ENCODE results near the gene TRMO. TPM values are rescaled to one million over a fixed set of nuclear protein-coding genes. Genes with fewer than 3 reads are reported as not detected.

Gene TRMO
- polyA plus RNA-seq, 6 donors from 2014 or later, result 13.4 to 31.8 (median 15.5) TPM

DNA sequence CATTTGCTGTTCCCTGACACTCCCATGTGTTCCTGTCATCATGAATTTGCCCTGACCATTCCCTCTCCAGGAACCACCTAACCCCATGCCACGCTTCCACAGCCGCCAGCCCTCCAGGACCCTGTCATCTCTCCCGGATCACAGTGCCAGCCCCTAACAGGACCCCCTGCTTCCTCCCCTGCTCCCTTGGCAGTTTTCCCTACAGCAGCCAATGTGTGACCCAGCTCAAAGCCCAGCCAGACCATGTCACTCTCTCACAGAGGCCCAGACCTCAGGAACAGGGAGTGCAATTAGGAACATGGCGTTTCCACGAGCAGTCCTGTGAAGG lies 61.2 kb downstream of the TRMO start:
- Mint-ChIP-seq H3K36me3 (peaks cover 17 to 20% of the 10 kb centered on the region in 2 donors), H3K9me3 (peaks cover 0 to 33% (median 18%) of the 10 kb centered on the region in 7 donors), H3K27me3 (peaks cover 60 to 92% (median 77%) of the 10 kb centered on the region in 3 donors), H3K4me1 (peaks cover 11 to 18% (median 12%) of the 10 kb centered on the region in 3 donors), H3K27ac (no peak overlapping the region), H3K4me3 (no peak overlapping the region)
- DNase-seq (no peak), ATAC-seq (ENCODE audit: low read depth in 2 of 2) (no peak)

DNA sequence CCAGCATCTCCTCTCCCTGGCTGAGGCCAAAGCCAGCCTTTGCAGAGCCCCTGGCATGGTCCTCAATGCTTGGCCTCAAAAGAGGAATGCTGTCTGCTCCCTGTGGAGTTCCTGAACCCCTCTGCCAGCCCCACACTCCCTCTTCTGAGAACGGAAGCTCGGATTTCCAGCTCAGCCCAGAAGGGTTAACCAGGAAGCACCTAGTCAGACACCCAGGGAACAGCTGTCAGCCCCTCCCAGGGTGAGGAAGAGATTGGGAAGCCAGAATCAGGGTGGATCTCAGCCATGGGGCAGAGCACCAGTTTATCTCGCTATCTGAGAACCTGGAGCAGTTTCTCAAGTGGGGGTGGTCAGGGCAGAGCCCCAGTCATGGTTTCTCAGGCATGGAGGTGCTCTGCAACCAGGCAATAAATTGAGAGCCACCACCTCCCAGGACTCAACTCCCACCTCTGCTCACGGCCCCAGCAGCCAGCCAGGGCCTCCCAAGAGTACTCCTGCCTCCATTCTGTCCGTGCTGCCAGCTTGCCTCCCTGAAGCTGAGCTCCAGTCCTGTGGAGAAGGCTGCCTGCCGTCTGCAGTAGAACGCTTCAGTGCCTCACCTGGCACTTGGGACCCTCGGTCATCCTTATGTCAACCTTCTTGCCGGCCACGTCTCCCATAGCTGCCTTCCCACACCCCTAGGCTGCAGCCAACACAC lies 61.7 kb downstream of the TRMO start:
- Mint-ChIP-seq H3K4me1 (peaks cover 11 to 18% (median 12%) of the 10 kb centered on the region in 3 donors), H3K27ac (no peak overlapping the region), H3K9me3 (peaks cover 0 to 33% (median 13%) of the 10 kb centered on the region in 7 donors), H3K27me3 (peaks cover 65 to 92% (median 81%) of the 10 kb centered on the region in 3 donors), H3K36me3 (peaks cover 15 to 17% of the 10 kb centered on the region in 2 donors), H3K4me3 (no peak overlapping the region)
- DNase-seq (no peak), ATAC-seq (ENCODE audit: low read depth in 2 of 2) (no peak)

DNA sequence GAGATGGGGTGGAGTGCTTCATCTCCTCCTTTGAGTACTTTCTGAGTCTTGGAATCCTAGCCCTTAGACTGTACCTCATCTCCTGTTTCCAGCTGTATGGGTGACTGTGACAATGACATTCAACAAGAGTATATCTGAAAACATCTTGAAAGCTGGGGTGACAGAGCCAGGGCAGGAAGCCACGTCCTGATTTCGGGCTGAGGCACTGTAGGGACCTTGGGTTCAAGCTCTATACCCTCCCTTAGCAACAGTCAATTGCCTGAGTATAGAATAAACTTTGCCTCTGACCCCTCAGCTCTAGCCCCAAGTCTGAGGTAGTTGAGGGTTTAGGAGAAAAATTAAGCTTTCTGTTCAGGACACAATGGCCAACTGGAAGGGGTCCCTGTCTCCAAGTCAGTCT lies 63.0 kb downstream of the TRMO start:
- peaks cover 7 to 8% of the 10 kb centered on the region in 2 donors for H3K36me3 Mint-ChIP-seq
- H3K27me3 Mint-ChIP-seq, result peaks cover 69 to 85% (median 71%) of the 10 kb centered on the region in 3 donors
- ATAC-seq (ENCODE audit: low read depth in 2 of 2) (no peak), DNase-seq (no peak)
- no peak overlapping the region for H3K27ac Mint-ChIP-seq
- no peak overlapping the region for H3K4me3 Mint-ChIP-seq
- H3K9me3 Mint-ChIP-seq, result peaks cover 0 to 26% (median 3%) of the 10 kb centered on the region in 7 donors
- peaks cover 11 to 18% (median 12%) of the 10 kb centered on the region in 3 donors for H3K4me1 Mint-ChIP-seq

DNA sequence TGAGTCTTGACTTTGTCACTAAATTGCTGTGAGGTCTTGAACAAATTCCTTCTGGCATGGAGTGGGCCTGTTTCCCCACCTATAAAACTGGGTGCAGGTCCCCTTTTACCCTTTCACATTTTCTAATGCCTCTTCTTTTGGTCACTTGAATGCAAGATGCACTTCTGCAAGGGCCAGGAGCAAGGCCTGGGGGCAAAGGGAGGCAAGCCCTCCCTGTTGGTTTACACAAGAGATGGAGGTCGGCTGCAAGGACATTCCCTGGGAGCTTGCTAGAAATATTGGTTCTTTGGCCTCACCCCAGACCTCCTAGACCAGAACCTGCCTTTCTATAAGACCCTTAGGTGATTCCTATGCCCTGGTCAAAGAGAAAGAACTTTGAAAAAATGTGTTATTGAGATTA lies 63.5 kb downstream of the TRMO start:
- peaks cover 4 to 8% of the 10 kb centered on the region in 2 donors for H3K36me3 Mint-ChIP-seq
- peak overlapping the region in 1 of 8 donors; percentile 57 for H3K4me3 Mint-ChIP-seq
- H3K9me3 Mint-ChIP-seq, result peaks cover 0 to 26% (median 0%) of the 10 kb centered on the region in 7 donors
- ATAC-seq (ENCODE audit: low read depth in 2 of 2) (no peak), DNase-seq (no peak)
- H3K27ac Mint-ChIP-seq, result no peak overlapping the region
- peaks cover 68 to 85% (median 72%) of the 10 kb centered on the region in 3 donors for H3K27me3 Mint-ChIP-seq
- peaks cover 15 to 22% (median 17%) of the 10 kb centered on the region in 3 donors for H3K4me1 Mint-ChIP-seq

DNA sequence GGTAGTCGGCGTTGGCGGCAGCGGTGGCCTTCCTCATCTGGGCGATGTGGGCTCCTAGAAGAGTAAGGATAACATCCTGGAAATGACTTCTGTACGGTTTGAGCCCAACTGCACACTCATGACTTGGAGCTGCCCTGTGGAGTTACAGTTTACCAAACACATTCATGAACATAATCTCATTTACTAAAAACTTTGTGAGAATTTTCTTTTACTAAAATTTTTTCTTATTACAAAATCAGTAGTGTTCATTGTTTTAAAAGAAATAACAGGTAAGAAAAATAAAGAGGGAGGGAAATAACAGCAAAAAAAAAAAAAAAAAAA lies 63.9 kb downstream of the TRMO start:
- no peak overlapping the region for H3K27ac Mint-ChIP-seq
- peaks cover 65 to 83% (median 76%) of the 10 kb centered on the region in 3 donors for H3K27me3 Mint-ChIP-seq
- peaks cover 0 to 26% (median 0%) of the 10 kb centered on the region in 7 donors for H3K9me3 Mint-ChIP-seq
- H3K4me3 Mint-ChIP-seq, result peak overlapping the region in 2 of 8 donors; percentile 5 to 47
- ATAC-seq (ENCODE audit: low read depth in 2 of 2), result no peak
- H3K4me1 Mint-ChIP-seq, result peaks cover 16 to 22% (median 17%) of the 10 kb centered on the region in 3 donors
- peaks cover 4 to 8% of the 10 kb centered on the region in 2 donors for H3K36me3 Mint-ChIP-seq
- DNase-seq, result no peak

DNA sequence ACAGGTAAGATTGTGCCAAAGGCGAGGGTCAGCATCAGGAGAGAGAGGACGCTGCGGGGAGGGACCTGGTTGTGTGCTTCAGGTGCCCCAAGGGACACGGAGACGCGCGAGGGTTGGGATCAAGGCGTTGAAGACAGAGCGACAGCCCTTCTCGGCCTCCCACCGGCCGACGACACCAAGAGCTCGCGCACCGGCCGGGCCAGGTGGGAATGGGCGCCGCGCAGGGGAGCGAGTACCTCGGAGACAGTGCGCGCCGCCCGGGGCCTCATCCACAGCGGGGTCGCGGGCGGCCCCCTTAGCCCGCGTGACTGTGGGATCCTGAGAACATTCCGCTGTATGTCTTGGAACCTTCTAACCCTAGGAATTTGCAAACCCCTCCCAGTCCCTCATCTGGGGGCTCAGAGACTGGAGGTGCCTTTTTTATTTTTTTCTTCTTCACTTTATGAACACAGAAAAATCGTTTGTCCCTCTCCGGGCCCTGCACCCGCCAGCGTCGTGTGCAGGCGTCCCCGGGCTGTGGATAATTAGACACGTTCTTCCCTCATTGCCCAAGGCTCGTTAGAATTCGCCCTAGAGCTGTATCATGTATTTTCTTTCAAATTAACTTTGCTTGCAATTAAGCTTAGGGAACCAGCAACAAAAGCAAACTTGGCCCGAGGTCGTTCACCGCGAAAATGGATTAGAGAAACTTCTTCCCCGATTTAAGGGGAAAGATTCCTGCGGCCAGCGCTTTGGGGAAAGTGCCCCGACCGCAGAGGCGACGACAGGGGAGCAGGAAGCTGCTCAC lies 64.5 kb downstream of the TRMO start:
- Mint-ChIP-seq H3K9me3 (peaks cover 0 to 26% (median 0%) of the 10 kb centered on the region in 7 donors), H3K4me3 (peak overlapping the region in 4 of 8 donors; percentile 4 to 47 (median 30)), H3K4me1 (peaks cover 19 to 22% (median 20%) of the 10 kb centered on the region in 3 donors), H3K27me3 (peaks cover 65 to 82% (median 81%) of the 10 kb centered on the region in 3 donors), H3K36me3 (peaks cover 4 to 8% of the 10 kb centered on the region in 2 donors), H3K27ac (peak overlapping the region in 1 of 6 donors; percentile 89)
- DNase-seq (no peak), ATAC-seq (ENCODE audit: low read depth in 2 of 2) (no peak)

DNA sequence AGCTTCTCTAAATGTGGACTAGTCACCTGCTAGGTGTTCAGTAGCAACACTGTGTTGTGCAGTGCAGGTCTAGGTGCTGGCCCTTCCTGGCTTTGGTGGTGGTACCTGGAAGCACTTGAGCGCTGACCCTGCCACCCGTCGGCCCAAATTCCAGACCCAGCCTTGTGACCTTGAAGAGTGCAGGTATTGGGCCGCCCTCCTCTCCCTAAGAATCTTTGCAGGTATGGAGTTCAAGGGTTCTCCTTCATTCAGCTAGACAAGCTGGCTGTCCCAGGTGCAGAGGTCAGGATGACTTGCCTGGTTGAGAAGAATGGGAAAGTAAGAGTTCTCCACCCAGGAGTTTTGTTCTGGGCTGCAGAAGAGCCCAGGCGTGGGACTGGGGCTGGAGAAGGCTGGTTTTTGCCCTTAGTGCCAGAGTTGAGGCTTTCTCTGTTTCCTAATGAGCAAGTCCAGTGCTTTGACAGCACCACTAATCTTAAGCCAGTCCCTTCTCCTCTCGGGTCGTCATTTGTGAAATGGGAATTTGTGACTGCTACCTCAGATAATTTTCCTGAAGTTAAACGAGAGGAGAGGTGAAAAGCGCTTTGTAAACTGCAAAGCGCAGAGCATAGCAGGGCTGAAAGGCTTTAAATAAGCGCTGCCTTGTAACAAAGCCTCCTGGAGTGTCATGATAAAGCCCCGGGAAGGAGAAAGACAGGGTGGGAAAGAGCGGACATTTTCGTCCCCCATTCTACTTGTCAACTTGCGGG lies 65.3 kb downstream of the TRMO start:
- DNase-seq, result no peak
- H3K4me1 Mint-ChIP-seq, result peaks cover 19 to 29% (median 27%) of the 10 kb centered on the region in 3 donors
- H3K9me3 Mint-ChIP-seq, result peaks cover 0 to 24% (median 0%) of the 10 kb centered on the region in 7 donors
- H3K27me3 Mint-ChIP-seq, result peaks cover 65 to 82% (median 73%) of the 10 kb centered on the region in 3 donors
- ATAC-seq (ENCODE audit: low read depth in 2 of 2), result no peak
- peak overlapping the region in 1 of 6 donors; percentile 93 for H3K27ac Mint-ChIP-seq
- H3K4me3 Mint-ChIP-seq, result peak overlapping the region in 4 of 8 donors; percentile 4 to 45 (median 28)
- peaks cover 4 to 8% of the 10 kb centered on the region in 2 donors for H3K36me3 Mint-ChIP-seq

DNA sequence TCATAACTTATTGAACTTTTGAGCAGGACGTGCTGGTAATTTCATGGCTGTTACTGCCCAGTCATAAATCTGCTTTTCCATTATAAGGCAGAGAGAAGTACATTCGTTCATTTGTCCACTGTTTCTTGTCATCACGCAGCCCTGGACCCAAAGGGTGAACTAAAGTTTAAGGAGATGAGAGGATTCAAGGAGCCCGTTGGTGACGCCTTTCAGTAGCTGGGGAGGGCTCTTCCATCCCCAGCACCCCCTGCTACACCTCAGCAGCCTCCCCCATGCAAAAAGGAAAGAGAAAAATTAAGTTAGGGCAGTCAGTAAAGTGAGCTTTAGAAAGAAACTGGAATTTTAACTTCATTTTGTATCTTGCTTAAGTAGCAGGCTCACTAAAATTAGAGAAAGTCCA lies 66.4 kb downstream of the TRMO start:
- H3K9me3 Mint-ChIP-seq, result peaks cover 0 to 21% (median 0%) of the 10 kb centered on the region in 7 donors
- peak overlapping the region in 2 of 8 donors; percentile 27 to 72 for H3K4me3 Mint-ChIP-seq
- peaks cover 15 to 31% (median 23%) of the 10 kb centered on the region in 3 donors for H3K4me1 Mint-ChIP-seq
- no peak for ATAC-seq (ENCODE audit: low read depth in 2 of 2)
- H3K27me3 Mint-ChIP-seq, result peaks cover 61 to 76% (median 68%) of the 10 kb centered on the region in 3 donors
- no peak for DNase-seq
- H3K27ac Mint-ChIP-seq, result no peak overlapping the region
- H3K36me3 Mint-ChIP-seq, result peaks cover 1 to 4% of the 10 kb centered on the region in 2 donors

DNA sequence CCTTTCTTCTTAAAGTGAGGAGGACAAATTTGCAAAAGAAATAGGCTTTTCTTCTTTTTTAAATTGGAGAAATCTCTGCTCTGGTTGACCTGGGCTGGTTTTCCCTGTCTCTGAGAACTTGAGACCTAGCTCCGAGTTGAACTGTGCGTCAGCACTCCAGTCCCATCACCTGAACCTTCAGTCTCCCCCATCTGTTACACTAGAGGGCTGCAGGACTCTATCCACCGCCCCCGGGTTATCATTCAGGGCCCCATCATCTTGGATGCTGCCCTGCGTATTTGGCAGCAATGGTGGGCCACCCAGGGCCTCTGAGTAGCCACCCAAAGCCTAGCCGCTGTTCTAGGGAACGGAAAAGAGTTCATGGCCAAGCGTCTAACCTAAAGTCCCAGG lies 66.8 kb downstream of the TRMO start:
- H3K4me1 Mint-ChIP-seq, result peaks cover 14 to 31% (median 21%) of the 10 kb centered on the region in 3 donors
- H3K4me3 Mint-ChIP-seq, result peak overlapping the region; percentile 15 to 84 (median 47)
- H3K27me3 Mint-ChIP-seq, result peaks cover 63 to 76% (median 68%) of the 10 kb centered on the region in 3 donors
- H3K9me3 Mint-ChIP-seq, result peaks cover 0 to 24% (median 2%) of the 10 kb centered on the region in 7 donors
- H3K36me3 Mint-ChIP-seq, result peaks cover 0 to 4% of the 10 kb centered on the region in 2 donors
- ATAC-seq (ENCODE audit: low read depth in 2 of 2) (no peak), DNase-seq (no peak)
- peak overlapping the region in 2 of 6 donors; percentile 47 to 72 for H3K27ac Mint-ChIP-seq

DNA sequence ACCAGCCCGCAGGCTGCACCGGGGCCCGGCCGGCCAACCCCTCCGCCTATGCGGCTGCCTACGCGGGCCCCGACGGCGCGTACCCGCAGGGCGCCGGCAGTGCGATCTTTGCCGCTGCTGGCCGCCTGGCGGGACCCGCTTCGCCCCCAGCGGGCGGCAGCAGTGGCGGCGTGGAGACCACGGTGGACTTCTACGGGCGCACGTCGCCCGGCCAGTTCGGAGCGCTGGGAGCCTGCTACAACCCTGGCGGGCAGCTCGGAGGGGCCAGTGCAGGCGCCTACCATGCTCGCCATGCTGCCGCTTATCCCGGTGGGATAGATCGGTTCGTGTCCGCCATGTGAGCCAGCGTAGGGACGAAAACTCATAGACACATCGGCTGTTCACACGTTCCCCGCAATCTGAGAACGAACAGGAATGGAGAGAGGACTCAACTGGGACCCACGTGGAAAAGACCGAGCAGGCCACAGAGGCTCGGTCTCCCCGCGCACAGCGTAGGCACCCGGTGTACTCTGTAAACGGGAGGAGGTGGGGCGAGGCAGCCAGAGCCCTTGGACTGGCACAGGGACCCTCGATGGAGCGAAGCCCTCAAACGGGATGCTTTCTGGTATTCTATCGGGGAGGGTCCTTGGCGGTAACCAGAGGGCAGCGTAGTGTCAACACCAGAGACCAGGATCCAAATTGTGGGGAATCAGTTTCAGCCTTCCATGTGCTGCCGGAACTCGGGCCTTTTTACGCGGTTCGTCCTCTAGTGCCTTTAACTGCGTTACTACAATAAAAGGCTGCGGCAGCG lies 67.4 kb downstream of the TRMO start:
- Mint-ChIP-seq H3K4me1 (peaks cover 14 to 31% (median 21%) of the 10 kb centered on the region in 3 donors), H3K9me3 (peaks cover 0 to 24% (median 2%) of the 10 kb centered on the region in 7 donors), H3K27ac (peak overlapping the region in 2 of 6 donors; percentile 33 to 47), H3K36me3 (peaks cover 0 to 4% of the 10 kb centered on the region in 2 donors), H3K27me3 (peaks cover 66 to 76% (median 68%) of the 10 kb centered on the region in 3 donors), H3K4me3 (peak overlapping the region in 6 of 8 donors; percentile 27 to 84 (median 47))
- ATAC-seq (ENCODE audit: low read depth in 2 of 2) (no peak), DNase-seq (no peak)
